ENCODE measurements around the gene KRTAP10-8. TPM values are rescaled to one million over a fixed set of nuclear protein-coding genes. Genes with fewer than 3 reads are reported as not detected.
"Not testable (repeated sequence)": the region's sequence is repeated elsewhere in the genome, so short reads cannot be mapped to it uniquely, and the experiment has no call there.

Gene KRTAP10-8
- polyA plus RNA-seq, 6 donors from 2014 or later = not detected

- no peak for DNase-seq
- Mint-ChIP-seq H3K4me1 (peaks cover 0 to 2% (median 0%) of the 10 kb centered on the region in 3 donors), H3K27ac (no peak overlapping the region), H3K36me3 (no peaks in the 10 kb centered on the region), H3K9me3 (peaks cover 0 to 21% (median 10%) of the 10 kb centered on the region in 7 donors), H3K27me3 (peaks cover 0 to 21% (median 18%) of the 10 kb centered on the region in 3 donors), H3K4me3 (no peak overlapping the region)
- no peak for ATAC-seq (ENCODE audit: low read depth in 2 of 2)
These were observed 38.5 kb downstream of the KRTAP10-8 start for GRCh38 chr21:44650265-44650972.

- Mint-ChIP-seq H3K9me3 (peaks cover 2 to 23% (median 10%) of the 10 kb centered on the region in 7 donors), H3K27ac (no peak overlapping the region), H3K4me3 (peak overlapping the region in 1 of 8 donors; percentile 10), H3K36me3 (peaks cover 0 to 3% of the 10 kb centered on the region in 2 donors), H3K4me1 (peaks cover 0 to 2% (median 0%) of the 10 kb centered on the region in 3 donors), H3K27me3 (peaks cover 0 to 22% (median 18%) of the 10 kb centered on the region in 3 donors)
- DNase-seq (no peak), ATAC-seq (ENCODE audit: low read depth in 2 of 2) (no peak)
These were observed 39.2 kb downstream of the KRTAP10-8 start for GRCh38 chr21:44650973-44651675.

- Mint-ChIP-seq H3K27me3 (peaks cover 18 to 30% (median 20%) of the 10 kb centered on the region in 3 donors), H3K9me3 (peaks cover 11 to 43% (median 23%) of the 10 kb centered on the region in 7 donors), H3K27ac (no peak overlapping the region), H3K4me1 (peaks cover 0 to 2% (median 0%) of the 10 kb centered on the region in 3 donors), H3K4me3 (no peak overlapping the region), H3K36me3 (peaks cover 6 to 23% of the 10 kb centered on the region in 2 donors)
- ATAC-seq (ENCODE audit: low read depth in 2 of 2) (no peak), DNase-seq (no peak)
These were observed 41.2 kb downstream of the KRTAP10-8 start for GRCh38 chr21:44653123-44653522.

DNA sequence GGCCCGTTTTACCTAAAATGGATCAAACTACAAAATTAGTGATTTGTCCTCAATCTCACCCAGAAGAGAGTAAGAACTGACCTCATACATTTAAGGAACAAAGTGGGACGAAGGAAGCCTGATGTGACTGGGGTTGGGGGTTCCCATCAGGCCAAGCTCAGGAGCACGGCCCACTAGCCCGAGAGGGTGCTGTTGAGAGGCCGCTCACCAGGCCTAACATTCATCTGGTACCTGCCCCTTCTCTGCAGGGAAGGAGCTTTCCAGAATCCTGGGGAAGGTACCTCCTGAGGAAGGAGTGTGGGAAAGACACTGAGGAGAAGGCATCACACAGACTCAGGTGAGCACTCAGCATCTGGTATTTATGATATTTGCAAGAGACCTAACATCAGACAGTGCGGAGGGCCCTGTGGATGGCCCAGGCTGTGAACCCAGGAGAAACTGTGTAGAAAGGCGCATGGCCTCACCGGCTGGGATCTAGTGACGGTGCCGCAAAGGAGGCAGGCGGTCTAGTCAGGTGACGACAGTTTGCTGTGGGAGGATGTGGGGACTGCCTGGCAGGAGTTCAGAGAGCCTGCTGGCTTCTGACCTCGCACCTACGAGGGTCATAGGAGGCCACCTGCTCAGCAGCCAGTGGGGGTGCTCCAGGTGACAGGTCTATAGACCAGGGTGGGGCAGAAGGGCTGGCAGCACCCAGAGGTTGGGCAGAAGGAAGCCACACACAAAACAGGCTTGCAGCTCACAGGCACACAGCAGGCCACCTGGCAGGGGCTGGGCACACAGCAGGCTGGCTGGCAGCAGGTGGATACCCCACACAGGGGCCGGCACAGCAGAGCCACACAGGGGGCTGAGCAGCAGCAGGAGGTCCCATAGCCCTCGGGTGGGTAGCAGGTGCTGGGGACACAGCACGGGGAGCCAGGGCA is 42.0 kb downstream of the KRTAP10-8 start:
- H3K4me3 Mint-ChIP-seq = no peak overlapping the region
- H3K4me1 Mint-ChIP-seq = peaks cover 0 to 2% (median 0%) of the 10 kb centered on the region in 3 donors
- DNase-seq (no peak), ATAC-seq (ENCODE audit: low read depth in 2 of 2) (no peak)
- peaks cover 6 to 29% of the 10 kb centered on the region in 2 donors for H3K36me3 Mint-ChIP-seq
- peaks cover 24 to 38% (median 25%) of the 10 kb centered on the region in 3 donors for H3K27me3 Mint-ChIP-seq
- H3K9me3 Mint-ChIP-seq = peaks cover 15 to 45% (median 27%) of the 10 kb centered on the region in 7 donors
- H3K27ac Mint-ChIP-seq = no peak overlapping the region

GRCh38 chr21:44654576-44655175 is 42.8 kb downstream of the KRTAP10-8 start, which contains the start of gene KRTAP12-4:
KRTAP12-4 (minus strand) TSS chr21:44654659; CDS start chr21:44654614, 45 bp downstream.
- DNase-seq = no peak
- ATAC-seq (ENCODE audit: low read depth in 2 of 2) = no peak
- peaks cover 15 to 46% (median 27%) of the 10 kb centered on the region in 7 donors for H3K9me3 Mint-ChIP-seq
- peaks cover 0 to 2% (median 0%) of the 10 kb centered on the region in 3 donors for H3K4me1 Mint-ChIP-seq
- no peak within 1 kb of the TSS for H3K4me3 Mint-ChIP-seq
- H3K27me3 Mint-ChIP-seq = peaks cover 27 to 42% (median 29%) of the 10 kb centered on the region in 3 donors
- H3K36me3 Mint-ChIP-seq = peaks cover 7 to 29% of the 10 kb centered on the region in 2 donors
- no peak within 1 kb of the TSS for H3K27ac Mint-ChIP-seq

GRCh38 chr21:44656868-44657267 is 45.0 kb downstream of the KRTAP10-8 start:
- Mint-ChIP-seq H3K9me3 (peaks cover 15 to 49% (median 29%) of the 10 kb centered on the region in 7 donors), H3K27ac (no peak overlapping the region), H3K36me3 (peaks cover 10 to 29% of the 10 kb centered on the region in 2 donors), H3K4me1 (peaks cover 0 to 2% (median 0%) of the 10 kb centered on the region in 3 donors), H3K4me3 (no peak overlapping the region), H3K27me3 (peaks cover 29 to 56% (median 32%) of the 10 kb centered on the region in 3 donors)
- ATAC-seq (ENCODE audit: low read depth in 2 of 2) = no peak
- no peak for DNase-seq

GRCh38 chr21:44657635-44658540 is 46.0 kb downstream of the KRTAP10-8 start, which contains the start of gene KRTAP12-3:
KRTAP12-3 (plus strand) TSS chr21:44657932; CDS start chr21:44657980, 48 bp downstream.
- H3K27me3 Mint-ChIP-seq = peaks cover 32 to 56% (median 33%) of the 10 kb centered on the region in 3 donors
- H3K27ac Mint-ChIP-seq = peak within 1 kb of the TSS in 1 of 6 donors; percentile 73
- DNase-seq (no peak), ATAC-seq (ENCODE audit: low read depth in 2 of 2) (no peak)
- H3K4me1 Mint-ChIP-seq = peaks cover 0 to 2% (median 0%) of the 10 kb centered on the region in 3 donors
- H3K36me3 Mint-ChIP-seq = peaks cover 10 to 29% of the 10 kb centered on the region in 2 donors
- peaks cover 16 to 55% (median 29%) of the 10 kb centered on the region in 7 donors for H3K9me3 Mint-ChIP-seq
- peak within 1 kb of the TSS in 1 of 8 donors; percentile 50 for H3K4me3 Mint-ChIP-seq

DNA sequence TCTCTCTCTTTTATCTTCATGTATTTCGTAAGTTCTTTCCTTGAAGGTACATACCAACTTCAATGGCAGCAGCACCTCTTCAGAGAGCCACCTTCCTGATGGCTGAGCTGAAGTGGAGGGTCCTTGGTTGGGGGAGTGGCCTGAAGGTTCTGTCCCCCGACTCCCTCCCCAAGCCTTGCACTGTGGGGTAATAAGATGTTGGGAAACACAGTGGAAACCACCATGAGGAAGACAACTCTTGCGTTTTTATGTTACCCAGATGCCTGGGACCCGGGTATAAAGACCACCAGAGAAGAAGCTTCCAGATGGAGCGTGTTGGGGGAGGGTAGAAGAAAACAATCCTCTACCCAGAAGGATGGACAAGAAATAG is 46.6 kb downstream of the KRTAP10-8 start:
- ATAC-seq (ENCODE audit: low read depth in 2 of 2) (no peak), DNase-seq (no peak)
- Mint-ChIP-seq H3K27me3 (peaks cover 32 to 54% (median 33%) of the 10 kb centered on the region in 3 donors), H3K4me1 (no peaks in the 10 kb centered on the region), H3K27ac (no peak overlapping the region), H3K4me3 (peak overlapping the region in 1 of 8 donors; percentile 50), H3K9me3 (peaks cover 16 to 55% (median 29%) of the 10 kb centered on the region in 7 donors), H3K36me3 (peaks cover 10 to 29% of the 10 kb centered on the region in 2 donors)

DNA sequence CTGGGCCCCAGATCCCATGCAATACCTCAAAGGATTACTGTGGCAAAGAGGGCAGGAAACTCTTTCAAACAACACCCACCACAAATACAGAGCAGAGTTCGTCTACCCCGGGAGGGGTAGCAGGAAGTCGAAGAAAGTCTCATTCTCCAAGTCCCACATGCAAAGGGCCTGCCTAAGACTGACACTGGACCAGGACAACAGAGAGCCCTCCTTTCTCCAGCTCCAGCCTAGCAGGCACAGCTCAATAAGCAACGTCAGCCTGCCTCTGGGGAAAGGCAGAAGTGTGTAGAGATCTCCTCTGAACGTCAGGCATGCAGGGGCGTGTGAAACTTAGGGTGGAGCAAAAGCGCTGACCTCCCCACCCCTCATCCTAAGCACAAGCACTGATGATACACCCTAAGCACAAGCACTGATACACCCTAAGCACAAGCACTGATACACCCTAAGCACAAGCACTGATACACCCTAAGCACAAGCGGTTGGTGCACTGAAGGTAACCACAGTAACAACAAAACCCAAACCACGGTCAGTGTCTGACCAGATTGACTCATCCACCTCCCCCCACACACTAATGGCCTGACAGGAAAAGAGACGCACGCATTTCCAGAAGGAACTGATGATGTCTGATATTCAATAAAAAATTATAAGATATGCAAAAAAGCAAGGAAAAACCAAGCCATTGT is 47.2 kb downstream of the KRTAP10-8 start:
- no peak overlapping the region for H3K4me3 Mint-ChIP-seq
- no peak for DNase-seq
- peaks cover 16 to 55% (median 31%) of the 10 kb centered on the region in 7 donors for H3K9me3 Mint-ChIP-seq
- peaks cover 10 to 29% of the 10 kb centered on the region in 2 donors for H3K36me3 Mint-ChIP-seq
- H3K4me1 Mint-ChIP-seq = no peaks in the 10 kb centered on the region
- H3K27me3 Mint-ChIP-seq = peaks cover 32 to 49% (median 33%) of the 10 kb centered on the region in 3 donors
- H3K27ac Mint-ChIP-seq = no peak overlapping the region
- ATAC-seq (ENCODE audit: low read depth in 2 of 2) = no peak

GRCh38 chr21:44661567-44661966 is 49.7 kb downstream of the KRTAP10-8 start:
- not testable (repeated sequence) for H3K4me1 Mint-ChIP-seq; DNase-seq; H3K4me3 Mint-ChIP-seq; ATAC-seq (ENCODE audit: low read depth in 2 of 2); H3K27ac Mint-ChIP-seq
- peaks cover 35 to 57% (median 54%) of the 10 kb centered on the region in 3 donors for H3K27me3 Mint-ChIP-seq
- peaks cover 9 to 50% (median 27%) of the 10 kb centered on the region in 7 donors for H3K9me3 Mint-ChIP-seq
- H3K36me3 Mint-ChIP-seq = peaks cover 14 to 22% of the 10 kb centered on the region in 2 donors
